Purkinje cell (primary cell): ENCODE data around the gene CDC7. TPM values are rescaled to one million over a fixed set of nuclear protein-coding genes. Genes with fewer than 3 reads are reported as not detected.

Experiments used
- polyA plus RNA-seq: library from polyadenylated mRNA; unstranded; fragments of >200 nt; fragmentation: Nextera tagmentation; gene quantifications from 2 replicates; pipeline ENCODE4 v1.2.1, GENCODE V29; 2014

CDC7 gene
- polyA plus RNA-seq: 18.5 and 23.9 TPM in 2 replicates

DNA sequence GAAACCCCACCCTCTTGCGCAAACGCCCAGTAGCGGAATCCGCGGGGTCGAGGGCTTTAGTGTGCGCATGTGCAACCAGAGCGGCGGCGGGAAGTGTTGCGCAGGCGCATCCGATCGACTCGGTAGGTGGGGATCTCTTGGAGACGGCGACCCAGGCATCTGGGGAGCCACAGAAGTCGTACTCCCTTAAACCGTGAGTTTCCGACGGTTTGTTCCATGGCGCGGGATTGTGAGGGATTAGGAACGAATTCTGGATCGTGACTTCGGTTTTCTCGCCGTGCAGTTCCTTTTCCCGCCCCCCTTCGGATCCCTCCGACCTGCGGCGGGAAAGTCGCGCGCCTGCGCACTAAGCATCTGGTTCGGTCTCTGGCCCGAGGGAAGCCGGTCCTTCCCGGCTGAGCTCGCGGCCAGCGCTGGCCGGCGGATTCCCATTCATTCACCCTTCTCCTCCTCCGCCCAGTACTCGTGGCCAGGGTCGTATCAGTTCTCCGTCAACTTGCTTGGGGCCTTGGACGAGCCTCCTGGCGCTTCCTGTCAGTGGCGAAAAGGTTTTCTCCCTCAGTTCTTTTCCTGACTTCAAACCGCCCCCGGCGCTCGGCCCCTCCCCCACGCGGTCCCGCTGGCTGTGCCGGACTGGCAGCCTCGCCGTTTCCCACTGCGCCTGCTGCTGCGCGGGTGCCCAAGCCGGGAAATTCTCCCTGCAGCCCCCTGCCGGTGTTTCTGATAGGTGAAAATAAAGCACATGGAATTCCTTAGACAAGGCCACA lies at the start of gene CDC7:
Gene CDC7, plus strand, starts transcription at position 96 of the 767 bp plus-strand sequence. CDS start 866 bp downstream, outside the sequence.

Other genes with a start within 250 kb of the CDC7 start
- 4.1 and 7.1 TPM in 2 replicates for gene HFM1, start 96.0 kb upstream of the CDC7 start, polyA plus RNA-seq